HG02678 (cell line): ENCODE measurements around the gene STPG1.

Experiments used
- ATAC-seq: cut with Tn5 transposase; IDR thresholded peaks from one replicate; pipeline ENCODE4 v1.9.1; 2021; ENCODE audit warnings: mild to moderate bottlenecking, moderate library complexity; ENCODE audit not compliant: unreplicated experiment

STPG1 gene

DNA sequence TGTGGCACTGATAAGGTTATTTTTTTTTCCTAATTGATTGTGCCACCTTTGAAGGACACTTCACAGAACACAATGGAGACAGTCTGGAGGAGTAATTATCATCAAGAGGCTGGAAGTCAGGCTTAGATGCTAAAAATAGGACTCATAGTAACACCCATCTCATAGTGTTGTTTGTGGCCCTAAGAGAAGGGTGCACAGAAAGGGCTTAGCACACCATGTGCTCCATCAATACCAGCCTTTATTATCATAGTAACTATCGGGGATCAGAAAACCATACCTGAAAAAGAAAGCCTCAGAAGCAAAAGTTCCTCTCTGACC is 13.9 kb upstream of the STPG1 start:
- ATAC-seq: no peak

DNA sequence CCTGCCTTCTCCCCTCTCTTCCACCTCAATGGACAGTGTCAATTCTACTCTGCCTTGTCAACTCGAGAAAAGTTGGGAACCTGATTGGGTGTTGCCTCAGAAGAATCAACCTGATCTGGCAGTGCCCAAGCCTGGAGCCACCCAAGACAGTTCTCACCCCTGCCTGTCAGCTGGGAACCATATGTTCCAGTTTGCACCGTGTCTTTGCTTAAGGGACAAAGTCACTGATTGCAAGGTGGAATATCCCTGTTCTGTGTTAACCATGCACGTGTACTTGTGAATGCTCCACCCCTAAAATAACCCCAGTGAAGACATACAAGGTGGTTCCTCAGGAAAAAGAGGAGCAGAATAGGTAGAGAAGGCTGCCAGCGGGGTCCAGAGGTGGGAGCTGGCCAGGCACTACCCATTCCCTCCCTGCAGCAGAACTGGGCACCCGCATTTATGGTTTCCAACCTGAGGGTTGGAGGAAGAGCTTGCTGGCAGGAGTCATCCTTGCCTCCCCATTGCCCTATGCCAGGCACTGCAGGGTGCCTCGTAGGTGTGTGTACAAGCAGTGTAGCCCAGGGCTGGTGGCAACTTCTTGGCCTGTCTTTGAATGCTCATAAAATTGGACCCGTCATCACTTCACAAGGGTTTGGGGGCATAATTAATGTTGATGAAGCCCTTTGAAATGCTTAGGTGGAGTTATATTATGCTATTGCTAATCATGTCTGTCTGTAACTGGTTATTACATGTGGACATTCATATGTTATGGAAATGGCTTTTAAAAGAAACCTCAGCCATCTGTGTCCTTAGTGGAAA is 13.4 kb upstream of the STPG1 start:
- ATAC-seq: no peak

DNA sequence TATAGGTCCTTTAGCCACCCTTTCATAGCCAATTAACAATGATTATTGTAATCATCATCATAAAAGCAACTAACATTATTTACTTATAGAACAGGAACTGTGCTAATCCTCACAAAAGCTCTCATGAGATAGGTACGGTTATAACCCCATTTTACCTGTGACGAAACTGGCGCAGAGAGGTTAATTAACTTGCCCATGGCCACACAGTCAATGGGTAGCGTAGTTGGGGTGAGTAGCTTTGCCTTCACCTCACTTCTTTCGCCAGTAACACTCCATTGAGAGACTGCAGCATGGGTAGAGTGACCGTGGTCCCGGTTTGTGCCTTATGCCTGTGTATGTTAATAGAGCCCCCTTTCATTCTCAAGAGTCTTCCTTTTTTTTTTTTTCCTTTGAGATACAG is 12.3 kb upstream of the STPG1 start:
- no peak for ATAC-seq

DNA sequence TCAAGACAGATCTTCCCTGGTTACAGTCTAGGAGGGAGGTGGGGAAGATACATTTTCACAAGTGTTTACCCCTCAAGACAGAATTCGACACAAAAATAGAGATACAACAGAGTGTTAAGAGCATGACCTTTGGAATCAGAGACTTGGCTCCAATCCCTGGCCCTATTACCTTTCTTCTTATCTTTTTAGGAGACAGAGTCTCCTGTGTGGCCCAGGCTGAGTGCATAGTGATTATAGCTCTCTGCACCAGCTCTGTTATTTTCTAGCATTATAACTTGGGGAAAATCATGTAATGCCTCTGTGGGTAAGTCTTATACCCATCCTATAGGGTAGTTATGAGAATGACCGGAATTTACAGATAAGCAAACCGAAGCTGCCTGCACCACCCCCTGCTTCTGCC is 11.9 kb upstream of the STPG1 start:
- ATAC-seq: no peak

DNA sequence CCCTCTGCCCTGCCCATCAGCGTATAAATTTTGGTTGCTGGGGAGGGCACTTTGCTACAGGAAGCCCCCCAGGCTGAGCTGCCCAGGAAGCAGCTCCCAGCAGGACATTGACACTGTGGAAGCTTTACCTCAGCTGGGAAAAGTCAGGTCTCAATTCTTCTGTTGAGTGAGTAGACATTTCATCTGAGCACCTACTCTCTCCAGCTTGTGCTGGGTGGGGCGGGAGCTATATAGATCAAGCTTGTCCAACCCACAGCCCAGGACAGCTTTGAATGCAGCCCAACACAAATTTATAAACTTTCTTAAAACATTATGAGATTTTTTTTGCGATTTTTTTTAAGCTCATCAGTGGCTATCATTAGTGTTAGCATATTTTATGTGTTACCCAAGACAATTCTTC is 11.4 kb upstream of the STPG1 start:
- ATAC-seq: no peak

DNA sequence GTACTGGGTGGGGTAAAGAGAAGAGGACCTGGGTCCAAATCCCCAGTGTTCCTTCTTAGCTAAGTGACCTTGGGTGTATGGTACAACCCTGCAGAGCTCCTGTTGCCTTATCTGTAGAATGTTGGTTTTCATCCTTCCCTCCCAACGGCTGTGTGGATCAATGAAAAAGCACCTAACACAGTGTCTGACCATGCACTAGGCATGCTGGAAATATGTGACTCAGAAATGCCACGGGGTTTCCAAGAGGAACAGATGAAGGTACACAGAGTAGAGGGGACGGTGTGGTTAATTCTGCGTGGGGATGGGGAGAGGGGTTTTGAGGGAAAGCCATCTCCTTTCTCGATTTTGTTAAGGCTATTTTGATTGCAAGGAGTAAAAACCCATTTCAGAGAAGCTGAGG is 10.6 kb upstream of the STPG1 start:
- no peak for ATAC-seq

DNA sequence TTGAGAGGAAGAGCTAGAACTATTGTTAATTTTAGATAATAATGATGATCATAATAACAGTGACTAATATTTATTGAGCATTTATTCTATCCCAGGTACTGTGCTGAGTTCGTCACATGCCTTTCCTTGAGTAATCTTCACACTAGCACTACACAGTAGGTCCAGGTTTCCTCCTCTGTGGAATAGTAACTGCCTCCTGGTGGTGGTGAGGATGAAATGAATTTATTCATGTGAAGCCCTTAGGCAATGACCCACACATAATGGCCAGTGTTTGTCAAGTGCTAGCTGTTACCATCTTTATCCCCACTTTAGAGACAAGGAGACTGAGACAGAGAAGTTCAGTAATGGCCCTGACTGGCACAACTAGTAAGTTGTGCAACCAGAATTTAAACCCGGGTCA is 7.9 kb upstream of the STPG1 start:
- ATAC-seq: no peak

DNA sequence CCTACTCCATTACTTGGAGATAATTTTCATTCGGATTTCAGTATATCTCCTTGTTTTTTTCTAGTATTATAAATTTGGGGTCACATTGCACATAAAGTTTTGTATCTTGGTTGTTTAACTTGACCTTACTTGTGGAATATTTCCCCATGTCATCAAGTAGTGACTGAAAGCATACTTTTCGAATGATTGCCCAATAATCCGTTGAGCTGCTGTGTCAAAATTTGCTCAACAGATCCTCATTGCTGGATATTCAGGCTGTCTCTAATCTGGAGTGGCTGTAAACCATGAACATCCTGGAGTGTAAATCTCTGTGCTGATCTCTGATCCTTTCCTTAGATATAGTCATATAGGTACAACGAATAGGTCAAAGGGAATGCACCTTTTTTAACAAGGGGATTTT is 7.0 kb upstream of the STPG1 start:
- no peak for ATAC-seq

DNA sequence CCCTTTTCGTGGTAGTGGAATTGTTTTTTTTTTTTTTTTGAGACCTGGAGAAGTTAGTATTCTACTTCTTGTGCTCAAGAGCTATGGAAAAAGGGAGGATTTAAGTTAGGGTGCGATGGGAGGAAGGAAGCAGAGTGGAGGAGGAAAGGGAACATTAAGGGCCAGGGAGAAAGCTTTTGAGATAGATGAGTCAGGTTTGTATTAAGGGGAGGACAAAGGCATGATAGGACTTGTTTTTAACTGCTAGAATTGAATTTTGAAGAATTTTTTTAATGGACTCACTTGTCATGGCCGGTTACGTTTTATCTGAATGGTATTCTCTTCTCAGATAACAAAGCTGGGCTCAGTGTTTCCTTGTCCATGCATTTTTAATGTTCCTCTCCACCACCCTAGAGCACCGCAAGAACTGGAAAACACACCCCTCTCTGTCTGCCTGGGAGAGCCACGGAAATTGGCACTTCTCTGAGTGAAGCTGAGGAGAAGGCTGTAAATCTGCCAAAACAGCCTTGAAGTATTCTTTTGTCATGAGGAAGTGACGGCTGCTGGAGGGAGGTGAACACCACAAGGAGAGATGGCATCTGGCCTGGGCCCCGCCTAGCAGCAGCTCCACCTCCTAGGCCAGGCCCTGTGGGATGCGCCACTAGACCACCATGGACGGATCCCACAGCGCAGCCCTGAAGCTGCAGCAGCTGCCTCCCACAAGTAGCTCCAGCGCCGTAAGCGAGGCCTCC is 5.5 kb upstream of the STPG1 start:
- ATAC-seq: no peak

DNA sequence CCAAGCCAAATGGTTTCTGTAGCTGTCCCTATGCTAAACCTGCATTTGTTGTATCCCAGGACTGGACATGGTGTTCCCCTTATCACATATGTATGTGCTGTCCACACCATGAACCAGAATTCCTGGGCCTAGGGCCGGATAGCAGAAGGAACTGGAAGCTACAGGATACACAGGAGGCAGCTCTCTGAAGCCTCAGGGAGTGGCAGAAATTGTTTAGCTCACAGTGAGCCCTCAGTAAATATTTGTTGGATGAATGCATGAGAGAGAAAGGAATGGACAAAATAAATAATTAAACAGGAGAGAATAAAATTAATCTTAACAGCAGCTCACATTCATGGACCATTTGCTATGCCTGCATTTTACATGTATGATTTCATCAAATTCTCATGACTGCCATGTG is 4.1 kb upstream of the STPG1 start:
- no peak for ATAC-seq

DNA sequence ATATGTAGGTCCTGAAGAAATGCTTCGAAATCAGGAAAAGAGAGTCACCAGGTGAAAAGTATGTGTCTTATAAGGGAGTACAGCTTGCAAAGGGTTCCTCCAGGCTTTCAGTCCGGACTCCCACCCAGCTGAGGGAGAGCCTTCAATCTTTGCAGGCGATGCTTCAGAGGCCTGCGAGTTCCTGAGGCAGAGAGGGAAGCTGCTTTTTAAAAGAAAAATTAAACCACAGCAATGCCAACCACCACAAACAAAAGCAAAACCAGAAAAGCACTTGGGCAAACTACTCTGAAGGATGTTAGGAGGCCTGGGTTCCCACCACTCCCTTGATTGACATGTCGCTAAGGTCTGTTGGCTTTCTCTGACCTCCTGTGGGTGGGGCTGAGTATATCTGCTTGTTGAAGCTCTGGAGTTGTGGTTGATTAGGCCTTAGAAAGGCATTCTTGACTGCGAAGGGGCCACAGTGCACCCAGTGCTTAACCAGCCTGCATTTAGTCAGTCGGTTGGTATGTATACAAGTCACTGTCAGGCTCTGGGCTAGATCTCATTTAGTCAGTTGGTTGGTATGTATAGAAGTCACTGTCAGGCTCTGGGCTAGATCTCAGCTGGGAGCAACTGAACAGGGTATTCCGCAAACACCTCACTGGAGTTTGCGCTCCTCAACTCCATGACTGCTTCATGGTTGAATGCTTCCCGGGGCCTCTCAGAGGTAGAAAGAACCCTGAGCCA is 3.2 kb upstream of the STPG1 start:
- no peak for ATAC-seq

DNA sequence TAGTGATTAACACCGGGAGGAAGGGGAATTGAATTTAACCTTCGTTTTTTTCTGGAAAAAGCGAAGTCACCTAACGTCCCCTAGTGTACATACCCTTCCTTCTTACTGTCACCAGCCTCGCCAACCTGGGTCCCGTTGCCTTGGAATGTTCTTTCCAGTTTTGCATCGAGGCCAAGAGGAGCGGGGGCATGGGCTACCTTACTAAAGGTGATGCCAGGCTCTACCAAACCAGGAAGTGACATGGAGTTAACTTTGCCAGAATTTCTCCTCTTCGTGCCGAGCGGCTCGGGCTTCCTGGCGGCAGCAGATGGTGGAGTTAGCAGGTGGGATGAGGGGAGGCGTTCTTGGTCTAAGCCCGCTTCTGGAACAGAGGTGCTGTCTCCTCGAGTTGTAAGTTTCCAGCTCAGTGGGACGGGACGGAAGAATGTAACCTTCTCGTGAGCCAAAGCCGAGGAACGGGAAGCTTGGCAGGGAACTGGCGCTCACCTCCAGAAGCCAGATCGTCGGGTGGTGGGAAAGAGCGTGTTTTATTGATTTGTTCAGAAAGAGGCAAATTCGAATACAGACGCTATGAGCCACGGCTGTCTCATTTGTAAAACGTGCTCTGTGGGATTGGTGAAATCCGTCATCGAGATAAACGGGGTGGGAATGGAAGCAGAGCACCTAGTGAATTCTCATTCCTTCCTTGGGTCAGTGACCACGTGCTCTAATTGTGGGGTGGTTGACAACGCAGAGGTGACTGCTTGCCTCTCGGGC is 2.5 kb upstream of the STPG1 start:
- no peak for ATAC-seq

DNA sequence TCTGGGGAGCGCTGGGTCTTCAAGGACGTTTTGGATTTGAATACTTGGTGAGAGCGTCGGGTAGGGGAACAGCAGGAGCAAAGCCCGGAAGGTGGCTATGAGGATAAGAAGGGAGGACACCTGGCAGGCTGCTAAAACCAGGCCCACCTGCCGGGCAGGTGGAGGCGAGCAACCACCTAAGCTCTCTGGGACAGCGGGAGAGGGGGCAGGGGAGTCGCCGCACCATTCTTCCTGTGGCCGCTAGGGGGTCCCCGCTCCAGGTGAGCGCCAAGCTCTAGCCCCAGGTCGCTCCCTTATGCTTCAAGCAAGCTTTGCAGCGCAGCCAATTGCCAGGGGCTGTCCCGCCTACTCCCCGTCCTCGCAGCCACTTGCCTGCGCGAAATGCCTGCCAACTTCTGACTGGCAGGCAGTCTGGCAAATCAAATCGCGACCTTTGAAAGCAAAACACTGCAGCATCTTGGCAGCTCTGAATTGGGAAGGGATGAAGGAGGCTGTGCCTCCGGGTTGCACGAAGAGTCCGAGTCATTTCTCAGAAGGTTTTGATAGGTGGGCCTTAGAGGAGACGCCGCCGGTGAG is 1.8 kb upstream of the STPG1 start, which contains the start of gene NIPAL3:
Gene NIPAL3, plus strand, starts transcription at position 469 of the 576 bp plus-strand sequence. CDS start 3,746 bp downstream, outside the sequence.
- ATAC-seq: peak; percentile 96

DNA sequence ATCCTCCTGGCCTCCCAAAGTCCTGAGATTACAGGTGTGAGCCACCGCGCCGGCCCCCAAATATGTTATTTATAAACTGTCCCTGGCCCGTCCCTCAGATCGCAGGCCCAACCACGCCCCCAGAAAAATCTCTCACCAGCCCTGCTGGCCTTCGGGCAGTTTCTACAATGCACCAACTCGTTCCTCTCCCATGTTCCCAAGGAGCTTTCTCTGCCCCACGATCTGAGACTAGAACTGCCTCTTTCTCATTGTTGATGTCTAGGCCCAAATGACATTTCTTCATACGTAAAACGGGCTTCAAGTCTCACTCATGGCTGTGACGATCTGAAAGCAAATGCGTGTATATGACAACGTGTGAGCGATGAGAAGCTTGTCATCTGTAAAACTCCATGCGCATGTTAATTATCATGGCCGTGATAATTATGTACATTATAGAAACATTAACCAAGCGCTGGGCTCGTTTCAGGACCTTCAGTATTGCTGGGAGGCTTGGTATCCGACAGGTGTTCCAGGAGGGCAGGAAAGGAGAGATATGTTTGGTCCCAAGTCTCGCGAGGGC is 1.3 kb upstream of the STPG1 start:
- ATAC-seq: no peak

DNA sequence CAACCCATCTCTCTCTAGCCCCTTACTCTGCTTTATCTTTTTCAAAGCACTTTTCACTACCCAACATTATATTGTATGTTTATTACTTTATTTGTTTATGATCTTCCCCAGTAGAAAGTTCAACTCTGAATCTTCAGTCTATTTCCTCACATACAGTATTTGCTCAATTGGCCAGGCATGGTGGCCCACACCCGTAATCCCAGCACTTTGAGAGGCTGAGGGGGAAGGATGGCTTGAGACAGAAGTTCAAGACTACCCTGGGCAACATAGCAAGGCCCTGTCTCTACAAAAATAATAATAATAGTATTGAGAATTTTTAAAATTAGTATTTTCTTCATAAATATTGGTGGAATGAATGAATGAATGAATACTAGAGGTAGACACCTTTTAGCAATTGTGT is 1.2 kb downstream of the STPG1 start:
- no peak for ATAC-seq

DNA sequence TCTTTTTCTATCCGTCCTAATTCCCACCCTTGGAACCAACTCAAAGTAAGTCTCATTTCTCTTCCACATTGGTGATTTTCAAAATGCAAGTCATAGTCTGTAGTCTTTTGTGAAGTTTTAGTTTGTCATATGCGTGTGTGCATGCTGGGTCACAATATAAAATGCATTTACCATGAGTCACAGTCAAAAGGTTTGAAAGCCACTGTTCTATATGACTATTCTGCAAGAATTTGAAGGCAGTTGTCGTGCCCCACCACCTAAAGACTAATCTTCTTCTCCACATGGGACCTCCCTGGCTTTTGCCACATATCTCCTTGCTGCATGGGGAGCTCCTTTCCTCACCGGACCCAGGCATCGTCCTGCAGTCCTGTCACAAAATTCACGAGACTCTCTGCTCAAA is 1.6 kb downstream of the STPG1 start:
- no peak for ATAC-seq

DNA sequence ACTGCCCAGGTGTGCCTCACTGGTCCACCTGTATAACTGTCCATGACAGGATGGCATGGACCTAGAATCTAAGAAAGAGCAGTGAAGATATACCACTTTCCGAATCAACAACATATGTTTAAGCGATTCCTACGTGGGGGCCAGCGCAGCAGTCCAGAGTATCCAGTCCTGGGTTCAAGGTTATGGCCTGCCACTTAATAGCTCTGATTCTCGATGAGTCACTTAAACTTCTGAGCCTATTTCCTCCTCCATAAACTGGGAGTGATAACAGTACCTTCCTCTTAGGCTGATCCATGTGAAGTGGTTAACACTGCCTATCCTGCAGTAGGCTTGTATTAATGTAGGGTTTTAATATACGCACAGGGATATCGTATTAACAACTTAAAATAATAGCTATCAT is 2.8 kb downstream of the STPG1 start:
- no peak for ATAC-seq

DNA sequence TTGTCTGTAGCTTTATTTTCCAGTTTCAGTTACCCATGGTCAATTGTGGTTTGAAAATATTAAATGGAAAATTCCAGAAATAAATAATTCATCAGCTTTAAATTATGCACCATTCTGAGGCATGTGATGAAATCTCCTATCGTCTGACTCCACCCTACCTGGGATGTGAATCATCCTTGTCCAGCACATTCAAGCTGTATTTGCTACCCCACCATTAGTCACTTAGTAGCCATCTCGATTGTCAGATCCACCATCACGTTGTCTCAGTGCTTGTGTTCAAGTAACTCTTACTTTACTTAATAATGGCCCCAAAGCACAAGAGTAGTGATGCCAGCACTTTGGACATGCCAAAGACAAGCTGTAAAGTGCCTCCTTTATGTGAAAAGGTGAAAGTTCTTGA is 4.0 kb downstream of the STPG1 start:
- ATAC-seq: no peak

DNA sequence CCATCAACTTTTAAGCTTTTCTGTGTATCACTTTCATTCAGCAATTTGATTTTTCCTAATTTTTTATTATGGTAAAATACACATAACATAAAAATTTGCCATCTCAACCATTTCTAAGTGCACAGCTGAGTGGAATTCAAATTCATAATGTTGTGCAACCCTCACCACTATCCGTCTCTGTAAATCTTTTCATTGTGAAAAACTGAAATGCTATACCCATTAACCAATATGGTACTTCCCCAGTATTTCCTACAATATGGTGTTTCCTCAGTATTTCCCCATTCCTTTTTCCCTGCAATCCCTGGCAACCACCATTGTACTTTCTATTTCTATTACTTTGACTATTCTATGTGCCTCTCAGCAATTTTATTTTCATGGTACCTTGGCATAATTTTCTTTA is 6.8 kb downstream of the STPG1 start:
- no peak for ATAC-seq

DNA sequence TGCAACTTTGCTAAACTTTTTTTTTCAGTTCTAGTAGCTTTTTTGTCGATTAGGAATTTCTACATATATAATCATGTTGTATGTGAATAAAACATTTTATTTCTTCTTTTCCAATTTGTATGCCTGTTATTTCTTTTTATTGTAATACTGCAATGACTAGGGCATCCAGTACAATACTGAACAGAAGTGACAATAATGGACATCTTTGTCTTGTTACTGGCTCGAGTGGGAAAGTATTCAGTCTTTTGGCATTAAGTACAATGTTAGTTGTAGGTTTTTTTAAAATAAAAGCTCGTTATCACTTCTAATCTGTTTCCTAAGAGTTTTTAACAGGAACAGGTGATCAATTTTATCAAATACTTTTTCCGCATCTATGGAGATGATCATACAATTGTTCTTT is 9.8 kb downstream of the STPG1 start:
- ATAC-seq: no peak

DNA sequence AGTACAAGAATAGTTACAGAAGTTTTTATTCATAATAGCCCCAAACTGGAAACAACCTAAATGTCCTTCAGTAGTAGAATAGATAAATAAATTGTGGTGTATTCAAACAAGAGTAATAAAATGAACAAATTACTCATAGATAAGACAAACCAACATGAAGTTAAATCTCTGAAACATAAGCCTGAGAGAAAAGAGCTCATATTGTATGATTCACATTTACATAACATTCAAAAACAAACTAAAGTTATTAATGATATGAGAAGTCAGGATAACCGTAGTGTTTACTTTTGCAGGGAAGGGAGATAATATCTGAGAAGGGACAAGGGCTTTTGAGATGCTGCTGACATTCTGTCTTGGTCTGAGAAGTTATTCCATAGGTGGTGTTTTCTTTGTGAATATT is 13.5 kb downstream of the STPG1 start:
- ATAC-seq: no peak
